Ovary (tissue), 9 donors: Measurements from ENCODE around the gene TBX1. TPM values are rescaled to one million over a fixed set of nuclear protein-coding genes. Genes with fewer than 3 reads are reported as not detected.

ENCODE experiments used
- DNase-seq, 5 donors: peaks; one replicate each; pipeline ENCODE4 v3.0.0-alpha.2; 2019 to 2020
- H3K27ac ChIP-seq, 2 donors: fragments of 200-600 bp; one replicate each; pipeline versions ENCODE4 v1.5.1 to v1.8.0; 2019 to 2022
- H3K27me3 ChIP-seq: fragments of 200-600 bp; one replicate; pipeline ENCODE4 v1.8.0; 2022
- H3K36me3 ChIP-seq: fragments of 200-600 bp; sonication (generic); one replicate; pipeline ENCODE4 v1.5.1; 2019
- H3K4me1 ChIP-seq: one replicate; pipeline ENCODE4 v1.8.1; 2013; ENCODE audit warnings: mild to moderate bottlenecking, moderate library complexity; ENCODE audit not compliant: insufficient read depth
- H3K4me3 ChIP-seq: fragments of 200-600 bp; sonication (generic); one replicate; pipeline ENCODE4 v1.5.1; 2017
- H3K9me3 ChIP-seq, 2 donors: fragments of 200-600 bp in 1 of 2; sonication (generic) in 1 of 2; one replicate each; pipeline versions ENCODE4 v1.5.1 to v1.8.1; 2013 to 2019; ENCODE audit warnings: mild to moderate bottlenecking in 1 of 2, moderate library complexity in 1 of 2
- CTCF ChIP-seq, 3 donors: fragments of 450-650 bp in 2 of 3; fragments of 200-600 bp in 1 of 3; IDR thresholded peaks; one replicate each; pipeline versions ENCODE4 v1.5.1 to v1.8.0; 2016 to 2022; ENCODE audit warnings: antibody characterized with exemption in 3 of 3, mild to moderate bottlenecking in 1 of 3
- EP300 ChIP-seq: sonication (generic); formaldehyde crosslinking; IDR thresholded peaks from one replicate; pipeline ENCODE4 v1.6.1; 2017; ENCODE audit warnings: antibody characterized with exemption
- POLR2A ChIP-seq: fragments of 450-650 bp; IDR thresholded peaks from one replicate; pipeline ENCODE4 v1.6.1; 2017; ENCODE audit warnings: antibody characterized with exemption, mild to moderate bottlenecking, moderate library complexity
- WGBS, 3 donors: extraction: QIAGEN DNeasy Blood & Tissue Kit in 1 of 3; methylation state at CpG; one replicate each; pipeline versions ENCODE4 v1.1.5 to v1.1.7; 2013 to 2017; 5-methylcytosine and 5-hydroxymethylcytosine counted together
- intact Hi-C, 4 donors: fragments of 100-400 bp; cut with DNase I; formaldehyde crosslinking; loops; one replicate each; pipeline versions ENCODE4 v1.11.0 to v1.15.1; 2022 to 2023
- polyA plus RNA-seq, 2 donors: library from polyadenylated mRNA; stranded (reverse); fragments of 200-250 nt in 1 of 2; fragments of 350-450 nt in 1 of 2; fragmentation: Illumina TruSeq in 1 of 2; extraction: RNeasy Lipid Tissue Mini Kit (QIAGEN cat#74804) in 1 of 2; gene quantifications; one replicate each; pipeline ENCODE4 v1.2.3, GENCODE V29; 2013 to 2014
- total RNA-seq, 7 donors: library from RNA; depleted of rRNA in 2 of 7; stranded (reverse); fragments of >200 nt in 2 of 7; fragmentation: NEBNext Ultra II Directional in 3 of 7; extraction: Animal tissue kit (Norgen Biotek cat#: 25700) in 3 of 7; gene quantifications; one replicate each; pipeline versions ENCODE4 v1.1.0 to v1.2.4, GENCODE V29; 2016 to 2023
- donor health status: DM: no; HTN: no; CAD: no; lungs with moderate emphysema.
- donor health status: DM: no; HTN: no; CAD: no.
- donor health status: Bipolar disorder and iron deficiency.
- donor health status: DM: yes; HTN: yes; CAD: no.
- donor health status: DM: no; HTN: no; CAD: no.
- donor health status: DM: yes; HTN: yes; CAD: no.

TBX1 gene
- total and polyA plus RNA-seq, 9 donors, result 1.2 to 23.8 (median 2.9) TPM; not detected in 1

- H3K4me1 ChIP-seq, result no peaks in the 10 kb centered on the region
- no peak for DNase-seq
- WGBS, 3 donors, result 39 to 66% (median 41%) methylated on average over 4 of the region's 4 CpGs
- no peaks in the 10 kb centered on the region for H3K9me3 ChIP-seq
- no peak overlapping the region for H3K27ac ChIP-seq
- TF ChIP-seq POLR2A, result no peak
- TF ChIP-seq EP300, result no peak
- no peak for TF ChIP-seq CTCF (IDR thresholded peaks at IDR 0.05)
- no peaks in the 10 kb centered on the region for H3K36me3 ChIP-seq
- no peak overlapping the region for H3K4me3 ChIP-seq
- no peaks in the 10 kb centered on the region for H3K27me3 ChIP-seq
- intact Hi-C loops, result no loop called here
These were observed 11.8 kb downstream of the TBX1 start for GRCh38 chr22:19772422-19772672.

- Histone ChIP-seq H3K4me3 (no peak overlapping the region), H3K27me3 (no peaks in the 10 kb centered on the region), H3K36me3 (no peaks in the 10 kb centered on the region), H3K4me1 (no peaks in the 10 kb centered on the region), H3K9me3 (no peaks in the 10 kb centered on the region), H3K27ac (no peak overlapping the region)
- intact Hi-C loops, result no loop called here
- TF ChIP-seq POLR2A (no peak), EP300 (no peak), CTCF (IDR thresholded peaks at IDR 0.05) (no peak)
- WGBS, 3 donors, result 63 to 76% (median 65%) methylated on average over 25 of the region's 25 CpGs
- DNase-seq, result peak in 1 of 5 donors; percentile 7
These were observed 12.3 kb downstream of the TBX1 start for GRCh38 chr22:19772673-19773469.

- intact Hi-C loops, result no loop called here
These were observed 13.0 kb downstream of the TBX1 start for GRCh38 chr22:19773470-19774040.

GRCh38 chr22:19774628-19775027 lies 14.1 kb downstream of the TBX1 start:
- Histone ChIP-seq H3K4me3 (no peak overlapping the region), H3K36me3 (no peaks in the 10 kb centered on the region), H3K27me3 (no peaks in the 10 kb centered on the region), H3K4me1 (no peaks in the 10 kb centered on the region), H3K9me3 (no peaks in the 10 kb centered on the region), H3K27ac (no peak overlapping the region)
- no peak for DNase-seq
- 85 to 92% (median 88%) methylated on average over 8 of the region's 8 CpGs for WGBS, 3 donors
- TF ChIP-seq EP300 (no peak), CTCF (IDR thresholded peaks at IDR 0.05) (no peak), POLR2A (no peak)
- intact Hi-C loops, result no loop called here

More at GRCh38 chr22:19773470-19774040, 13.0 kb downstream of the TBX1 start:
- Histone ChIP-seq H3K9me3 (no peaks in the 10 kb centered on the region), H3K36me3 (no peaks in the 10 kb centered on the region), H3K4me1 (no peaks in the 10 kb centered on the region), H3K4me3 (no peak overlapping the region), H3K27me3 (no peaks in the 10 kb centered on the region), H3K27ac (no peak overlapping the region)
- WGBS, 3 donors, result 44 to 68% (median 53%) methylated on average over 8 to 9 of the region's 9 CpGs
- peak in 2 of 5 donors; percentile 8 to 13 for DNase-seq
- TF ChIP-seq EP300 (no peak), POLR2A (no peak), CTCF (IDR thresholded peaks at IDR 0.05) (no peak)
